ELR (cell line): ENCODE measurements around the gene AMBRA1.

ENCODE experiments used
- DNase-seq: peaks from one replicate; pipeline ENCODE4 v3.0.0-alpha.2; 2015; ENCODE audit warnings: low read depth

Gene AMBRA1, protein sequence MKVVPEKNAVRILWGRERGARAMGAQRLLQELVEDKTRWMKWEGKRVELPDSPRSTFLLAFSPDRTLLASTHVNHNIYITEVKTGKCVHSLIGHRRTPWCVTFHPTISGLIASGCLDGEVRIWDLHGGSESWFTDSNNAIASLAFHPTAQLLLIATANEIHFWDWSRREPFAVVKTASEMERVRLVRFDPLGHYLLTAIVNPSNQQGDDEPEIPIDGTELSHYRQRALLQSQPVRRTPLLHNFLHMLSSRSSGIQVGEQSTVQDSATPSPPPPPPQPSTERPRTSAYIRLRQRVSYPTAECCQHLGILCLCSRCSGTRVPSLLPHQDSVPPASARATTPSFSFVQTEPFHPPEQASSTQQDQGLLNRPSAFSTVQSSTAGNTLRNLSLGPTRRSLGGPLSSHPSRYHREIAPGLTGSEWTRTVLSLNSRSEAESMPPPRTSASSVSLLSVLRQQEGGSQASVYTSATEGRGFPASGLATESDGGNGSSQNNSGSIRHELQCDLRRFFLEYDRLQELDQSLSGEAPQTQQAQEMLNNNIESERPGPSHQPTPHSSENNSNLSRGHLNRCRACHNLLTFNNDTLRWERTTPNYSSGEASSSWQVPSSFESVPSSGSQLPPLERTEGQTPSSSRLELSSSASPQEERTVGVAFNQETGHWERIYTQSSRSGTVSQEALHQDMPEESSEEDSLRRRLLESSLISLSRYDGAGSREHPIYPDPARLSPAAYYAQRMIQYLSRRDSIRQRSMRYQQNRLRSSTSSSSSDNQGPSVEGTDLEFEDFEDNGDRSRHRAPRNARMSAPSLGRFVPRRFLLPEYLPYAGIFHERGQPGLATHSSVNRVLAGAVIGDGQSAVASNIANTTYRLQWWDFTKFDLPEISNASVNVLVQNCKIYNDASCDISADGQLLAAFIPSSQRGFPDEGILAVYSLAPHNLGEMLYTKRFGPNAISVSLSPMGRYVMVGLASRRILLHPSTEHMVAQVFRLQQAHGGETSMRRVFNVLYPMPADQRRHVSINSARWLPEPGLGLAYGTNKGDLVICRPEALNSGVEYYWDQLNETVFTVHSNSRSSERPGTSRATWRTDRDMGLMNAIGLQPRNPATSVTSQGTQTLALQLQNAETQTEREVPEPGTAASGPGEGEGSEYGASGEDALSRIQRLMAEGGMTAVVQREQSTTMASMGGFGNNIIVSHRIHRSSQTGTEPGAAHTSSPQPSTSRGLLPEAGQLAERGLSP (N-terminal part only)

DNA sequence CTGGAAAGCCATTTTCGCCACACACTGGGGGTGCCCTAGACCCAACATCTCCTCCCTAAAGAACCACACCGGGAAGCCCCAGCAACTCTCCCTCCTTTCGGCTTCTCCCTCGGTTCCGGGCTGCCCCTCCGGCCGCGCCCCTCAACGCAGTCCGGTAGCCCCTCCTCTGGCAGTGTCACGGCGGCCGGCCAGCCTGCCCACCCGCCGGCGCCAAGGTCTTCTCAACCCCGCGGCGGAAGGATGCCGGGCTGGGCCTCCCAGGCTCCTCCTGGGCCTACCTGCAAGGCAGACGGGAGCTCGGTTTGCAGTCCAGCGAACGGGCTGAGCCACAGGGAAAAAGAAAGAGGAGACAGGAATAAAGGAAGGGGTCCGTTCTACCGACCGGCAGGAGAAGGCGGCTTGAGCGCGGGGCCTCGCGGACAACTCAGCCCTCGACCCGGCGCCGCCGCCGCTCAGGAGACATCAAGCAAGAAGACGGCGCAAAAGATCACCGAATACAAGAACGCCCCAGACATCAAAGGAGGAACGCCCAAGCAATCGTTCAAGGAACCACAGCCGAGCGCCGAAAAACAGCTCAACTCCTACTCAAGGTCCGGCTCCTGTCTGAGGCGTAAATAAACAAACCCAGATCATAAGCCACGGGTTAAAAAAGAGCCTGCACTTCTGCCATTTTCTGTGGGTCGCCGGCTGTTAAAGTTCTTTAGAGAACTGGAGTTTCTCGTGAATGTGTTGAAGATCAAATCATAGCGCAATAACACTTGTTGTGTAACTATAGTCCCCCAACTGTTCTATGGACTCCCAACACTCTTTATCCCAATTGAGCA lies at the start of gene AMBRA1:
Gene AMBRA1, minus strand, starts transcription at position 474 of the 824 bp plus-strand sequence. CDS start 45,643 bp downstream, outside the sequence.
- DNase-seq = peak; percentile 94

DNA sequence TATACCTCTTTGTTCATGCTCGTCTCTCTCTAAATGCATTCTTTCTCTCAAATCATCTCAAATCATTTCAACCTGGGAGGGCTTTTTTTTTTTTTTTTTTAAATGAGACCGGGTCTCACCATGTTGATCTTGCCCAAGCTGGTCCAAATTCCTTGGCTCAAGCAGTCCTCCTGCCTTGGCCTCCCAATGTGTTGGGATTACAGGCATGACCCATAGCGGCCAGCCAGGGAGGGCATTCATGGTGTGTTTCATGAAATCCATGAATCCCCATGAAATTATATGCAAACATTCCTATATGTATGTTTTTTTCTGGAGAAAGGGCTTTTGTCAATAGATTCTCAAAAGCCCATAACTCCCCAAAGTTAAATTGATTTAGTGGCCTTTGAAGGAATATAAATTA lies 49.7 kb upstream of the AMBRA1 start:
- no peak for DNase-seq

- DNase-seq = no peak
Measured at GRCh38 chr11:46642627-46643335, 49.0 kb upstream of the AMBRA1 start.

DNA sequence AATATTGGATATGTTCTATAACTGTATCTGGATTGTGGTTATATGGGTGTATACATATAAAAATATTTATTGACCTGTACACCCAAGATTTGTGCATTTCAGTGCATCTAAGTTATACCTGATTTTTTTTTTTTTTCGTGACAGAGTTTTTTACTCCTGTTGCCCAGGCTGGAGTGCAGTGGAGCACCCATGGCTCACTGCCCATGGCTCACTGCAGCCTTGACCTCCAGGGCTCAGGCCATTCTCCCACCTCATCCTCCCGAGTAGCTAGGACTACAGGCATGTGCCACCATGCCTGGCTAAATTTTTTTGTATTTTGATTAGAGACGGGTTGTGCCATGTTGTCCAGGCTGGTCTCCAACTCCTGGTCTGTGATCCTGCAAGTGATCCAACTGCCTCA lies 47.8 kb upstream of the AMBRA1 start:
- DNase-seq = no peak

- no peak for DNase-seq
Measured at GRCh38 chr11:46640036-46640788, 46.4 kb upstream of the AMBRA1 start.

DNA sequence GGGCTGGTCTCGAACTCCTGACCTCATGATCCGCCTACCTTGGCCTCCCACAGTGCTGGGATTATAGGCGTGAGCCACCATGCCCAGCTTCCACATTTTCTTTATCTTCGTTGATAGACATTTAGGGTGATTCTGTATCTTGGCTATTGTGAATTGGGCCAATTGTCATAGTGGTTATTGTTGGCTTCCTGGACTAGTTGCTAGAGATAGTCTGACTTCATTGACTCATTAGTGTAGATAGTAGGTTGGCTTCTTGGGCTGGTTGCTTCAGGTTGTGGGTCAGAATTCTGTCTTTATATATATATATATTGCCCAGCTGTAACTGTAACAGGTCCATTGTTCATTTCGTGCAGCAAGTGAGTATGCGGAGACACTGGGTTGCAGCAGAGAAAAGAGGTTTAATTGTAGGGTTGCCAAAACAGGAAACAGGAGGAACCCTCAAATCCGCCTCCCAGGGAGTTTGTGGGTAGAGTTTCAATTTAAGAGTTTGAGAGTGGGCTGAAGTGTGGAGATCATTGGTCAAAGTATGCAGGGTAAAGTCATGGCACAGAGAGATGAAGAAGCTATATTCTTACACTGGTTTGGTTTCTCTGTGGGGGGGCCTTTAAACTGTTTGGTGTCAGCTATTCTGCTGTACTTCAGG lies 45.5 kb upstream of the AMBRA1 start:
- no peak for DNase-seq

- no peak for DNase-seq
Measured at GRCh38 chr11:46637546-46637945, 43.7 kb upstream of the AMBRA1 start.

DNA sequence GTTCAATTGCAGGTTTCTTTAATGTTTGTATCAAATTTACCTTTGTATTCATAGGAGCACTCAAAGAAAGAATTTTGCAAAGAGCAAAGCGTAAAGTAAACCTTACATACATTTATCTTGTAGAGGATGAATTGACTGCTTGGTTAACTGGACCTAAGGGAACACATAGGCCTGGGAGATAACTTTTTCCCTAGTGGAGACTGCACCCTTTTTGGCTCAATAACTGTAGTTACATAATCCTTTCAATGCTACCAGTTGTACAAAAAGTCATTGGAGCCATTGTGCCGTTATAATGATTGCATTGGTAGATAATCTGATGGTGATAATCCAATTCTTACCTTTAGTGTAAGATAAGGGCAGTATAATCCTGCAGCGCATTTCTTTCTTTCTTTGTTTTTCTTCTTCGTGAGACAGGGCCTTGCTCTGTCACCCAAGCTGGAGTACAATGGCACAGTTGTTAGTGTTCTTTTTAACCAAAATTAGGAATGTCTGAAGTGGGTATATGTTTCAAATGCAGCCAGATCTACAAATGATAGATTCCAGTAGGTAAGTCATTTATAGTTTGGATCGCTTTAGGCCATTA lies 41.8 kb upstream of the AMBRA1 start:
- DNase-seq = no peak

DNA sequence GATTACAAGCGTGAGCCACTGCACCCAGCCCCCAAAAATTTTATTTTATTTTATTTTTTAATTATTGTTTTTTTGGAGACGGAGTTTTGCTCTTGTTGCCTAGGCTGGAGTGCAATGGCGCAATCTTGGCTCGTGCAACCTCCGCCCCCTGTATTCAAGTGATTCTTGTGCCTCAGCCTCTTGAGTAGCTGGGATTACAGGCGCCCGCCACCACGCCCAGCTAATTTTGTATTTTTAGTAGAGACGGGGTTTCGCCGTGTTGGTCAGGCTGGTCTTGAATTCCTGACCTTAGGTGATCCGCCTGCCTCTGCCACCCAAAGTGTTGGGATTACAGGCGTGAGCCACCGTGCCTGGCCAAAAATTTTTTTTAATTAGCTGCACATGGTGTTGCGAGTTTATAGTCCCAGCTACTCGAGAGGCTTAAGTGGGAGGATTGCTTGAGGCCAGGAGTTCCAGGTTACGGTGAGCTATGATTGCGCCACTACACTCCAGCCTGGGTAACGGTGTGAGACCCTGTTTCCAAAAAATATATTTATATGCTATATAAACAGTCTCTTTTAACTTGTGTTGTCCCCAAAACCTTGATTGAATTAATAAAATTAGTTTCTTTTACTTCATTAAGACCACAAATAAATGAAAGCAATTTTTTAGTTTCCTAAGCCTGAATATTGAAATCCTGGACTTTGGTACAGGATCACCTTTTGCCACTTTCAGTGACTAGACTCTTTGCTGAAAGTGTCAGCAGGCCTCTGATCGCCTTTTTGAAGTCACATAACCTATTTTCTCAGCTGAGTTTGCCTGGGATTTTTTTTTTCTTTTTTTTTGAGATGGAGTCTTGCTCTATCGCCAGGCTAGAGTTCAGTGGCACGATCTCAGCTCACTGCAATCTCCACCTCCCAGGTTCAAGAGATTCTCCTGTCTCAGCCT lies 39.7 kb upstream of the AMBRA1 start:
- no peak for DNase-seq

DNA sequence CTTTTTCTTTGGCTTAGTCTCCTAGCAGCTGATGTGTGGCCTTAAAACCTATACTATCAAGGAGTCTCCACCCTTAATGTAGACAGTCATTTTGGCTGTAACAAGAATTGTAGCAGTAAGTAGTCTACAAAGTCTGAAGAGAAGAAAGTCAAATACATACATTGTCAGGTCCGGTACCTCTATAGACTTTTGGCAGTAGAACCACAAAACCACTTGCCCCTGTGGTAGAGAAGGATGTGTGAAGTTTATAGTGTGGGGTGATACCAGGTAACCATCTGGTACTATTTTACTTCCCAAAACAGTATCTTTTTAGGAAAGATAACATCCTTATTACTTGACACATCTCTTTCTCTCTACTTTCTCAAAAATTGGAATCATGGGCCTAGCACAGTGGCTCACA lies 38.7 kb upstream of the AMBRA1 start:
- no peak for DNase-seq

DNA sequence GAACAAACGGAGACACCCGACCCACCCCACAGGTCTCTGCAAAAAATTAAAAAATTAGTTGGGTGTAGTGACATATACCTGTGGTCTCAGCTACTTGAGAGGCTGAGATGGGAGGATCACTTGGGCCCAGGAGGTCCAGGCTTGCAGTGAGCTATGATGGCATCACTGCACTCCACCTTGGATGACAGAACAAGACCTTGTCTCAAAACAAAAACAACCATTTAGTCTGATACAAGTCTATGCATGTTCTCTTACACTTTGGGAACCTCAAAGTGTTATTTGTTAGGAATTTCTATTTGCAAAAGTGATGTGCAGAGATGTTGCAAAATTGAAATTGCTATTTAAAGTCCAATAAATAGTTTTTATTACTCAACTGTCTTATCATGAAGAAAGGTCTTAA lies 37.9 kb upstream of the AMBRA1 start:
- DNase-seq = no peak

GRCh38 chr11:46630237-46630636 lies 36.4 kb upstream of the AMBRA1 start:
- no peak for DNase-seq

- no peak for DNase-seq
Measured at GRCh38 chr11:46628961-46629360, 35.1 kb upstream of the AMBRA1 start.

DNA sequence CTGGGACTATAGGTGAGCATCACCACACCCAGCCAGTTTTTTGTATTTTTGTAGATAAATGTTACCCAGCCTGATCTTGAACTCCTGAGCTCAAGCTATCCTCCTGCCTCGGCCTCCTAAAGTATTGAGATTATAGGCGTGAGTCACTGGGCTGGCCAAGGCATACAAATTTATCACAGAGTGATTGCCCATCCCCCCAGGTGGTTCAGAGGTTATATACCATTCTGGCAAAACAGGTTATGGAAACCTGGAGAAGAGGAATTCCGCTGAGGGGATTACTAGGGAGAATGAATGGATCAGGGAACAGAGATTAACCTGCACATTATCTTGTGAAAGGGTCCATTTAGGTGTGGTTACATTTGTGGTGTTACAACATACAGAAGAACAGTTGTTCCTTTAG lies 31.6 kb upstream of the AMBRA1 start:
- no peak for DNase-seq

DNA sequence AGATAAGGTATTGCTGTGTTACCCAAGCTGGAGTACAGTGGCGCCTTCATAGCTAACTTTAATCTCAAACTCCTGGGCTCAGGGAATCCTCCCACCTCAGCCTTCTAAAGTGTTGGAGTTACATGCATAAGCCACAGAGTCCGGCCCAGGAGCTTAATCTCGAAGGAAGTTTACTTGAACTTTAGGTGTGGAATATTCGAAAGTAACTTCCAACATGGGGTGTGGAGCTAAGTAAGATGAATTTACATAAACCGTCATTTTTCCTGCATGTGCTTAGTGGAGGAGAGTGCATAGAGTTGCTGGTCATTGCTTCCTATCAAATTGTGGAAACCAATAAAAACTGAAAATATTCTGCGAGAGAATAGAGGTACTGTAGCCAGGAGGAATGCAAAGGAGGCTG lies 25.0 kb upstream of the AMBRA1 start:
- DNase-seq = peak; percentile 9

GRCh38 chr11:46617972-46618314 lies 24.1 kb upstream of the AMBRA1 start:
- peak; percentile 11 for DNase-seq

- peak; percentile 90 for DNase-seq
Measured at GRCh38 chr11:46617134-46617971, 23.5 kb upstream of the AMBRA1 start, which contains the start of the genes ATG13 and HARBI1. TSS of gene ATG13 (plus strand) at chr11:46617553. CDS start at chr11:46644292, 26,739 bp downstream. TSS of gene HARBI1 (minus strand) at chr11:46617227. CDS start at chr11:46616237, 990 bp downstream.
